ENCODE measurements around the gene CPED1. TPM values are rescaled to one million over a fixed set of nuclear protein-coding genes. Genes with fewer than 3 reads are reported as not detected.
"Not testable (repeated sequence)": the region's sequence is repeated elsewhere in the genome, so short reads cannot be mapped to it uniquely, and the experiment has no call there.

CPED1 gene
- total RNA-seq, 1 donor from 2014 or later, result 58.6 TPM

- no peak for DNase-seq (ENCODE audit: low spot score)
These were observed 6.5 kb upstream of the CPED1 start for GRCh38 chr7:120981888-120982615.

DNA sequence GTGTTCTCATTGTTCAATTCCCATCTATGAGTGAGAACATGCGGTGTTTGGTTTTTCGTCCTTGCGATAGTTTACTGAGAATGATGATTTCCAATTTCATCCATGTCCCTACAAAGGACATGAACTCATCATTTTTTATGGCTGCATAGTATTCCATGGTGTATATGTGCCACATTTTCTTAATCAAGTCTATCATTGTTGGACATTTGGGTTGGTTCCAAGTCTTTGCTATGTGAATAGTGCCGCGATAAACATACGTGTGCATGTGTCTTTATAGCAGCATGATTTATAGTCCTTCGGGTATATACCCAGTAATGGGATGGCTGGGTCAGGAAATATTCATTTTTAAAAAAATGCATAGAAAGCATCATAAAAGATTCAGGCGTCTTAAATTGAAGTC is 4.9 kb upstream of the CPED1 start:
- DNase-seq (ENCODE audit: low spot score), result not testable (repeated sequence)

GRCh38 chr7:120984406-120984805 is 4.1 kb upstream of the CPED1 start:
- DNase-seq (ENCODE audit: low spot score), result no peak

DNA sequence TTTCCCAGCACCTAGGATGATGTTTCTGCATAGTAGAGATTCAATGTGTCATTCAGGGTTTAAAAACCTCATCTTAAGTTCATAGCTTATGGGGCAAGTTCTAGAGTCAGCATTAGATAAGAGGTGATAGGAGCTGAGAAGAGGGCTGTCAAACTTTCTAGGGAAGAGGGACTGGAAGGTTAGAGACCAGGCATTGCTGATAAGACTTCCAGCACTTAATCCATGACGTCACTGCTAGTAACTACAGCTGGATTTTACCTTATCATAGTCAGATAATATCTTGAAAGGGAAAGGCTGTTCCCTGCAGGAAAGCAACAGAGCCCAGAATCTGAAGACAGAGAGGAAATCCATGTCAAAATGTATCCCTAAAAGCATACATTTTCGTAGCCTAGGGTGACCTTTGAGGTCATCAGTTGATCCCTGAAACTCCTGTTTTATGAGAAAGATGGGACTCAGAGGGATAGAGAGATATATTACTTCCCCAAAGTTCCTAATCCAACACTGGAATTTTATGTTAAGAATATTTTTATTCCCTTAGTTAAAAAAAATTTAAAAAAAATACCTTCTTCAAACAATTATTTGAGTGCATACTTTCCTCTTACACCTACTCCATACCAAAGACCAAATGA is 3.3 kb upstream of the CPED1 start:
- no peak for DNase-seq (ENCODE audit: low spot score)

DNA sequence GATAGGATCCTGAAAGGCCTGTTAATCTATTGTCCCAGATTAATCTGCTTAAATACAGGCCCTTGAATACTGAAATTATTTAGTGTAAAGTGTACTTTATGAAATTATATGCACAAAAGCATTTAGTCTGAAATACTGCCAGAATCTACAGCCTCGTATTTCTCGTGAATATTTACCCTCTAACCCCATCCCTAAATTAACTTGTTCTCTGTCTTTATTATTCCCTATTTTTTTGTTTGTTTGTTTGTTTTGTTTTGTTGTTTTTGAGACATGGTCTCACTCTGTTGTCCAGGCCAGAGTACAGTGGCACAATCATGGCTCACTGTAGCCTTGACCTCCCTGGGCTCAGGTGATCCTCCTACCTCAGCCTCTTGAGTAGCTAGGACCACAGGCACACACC is 2.7 kb upstream of the CPED1 start:
- no peak for DNase-seq (ENCODE audit: low spot score)

DNA sequence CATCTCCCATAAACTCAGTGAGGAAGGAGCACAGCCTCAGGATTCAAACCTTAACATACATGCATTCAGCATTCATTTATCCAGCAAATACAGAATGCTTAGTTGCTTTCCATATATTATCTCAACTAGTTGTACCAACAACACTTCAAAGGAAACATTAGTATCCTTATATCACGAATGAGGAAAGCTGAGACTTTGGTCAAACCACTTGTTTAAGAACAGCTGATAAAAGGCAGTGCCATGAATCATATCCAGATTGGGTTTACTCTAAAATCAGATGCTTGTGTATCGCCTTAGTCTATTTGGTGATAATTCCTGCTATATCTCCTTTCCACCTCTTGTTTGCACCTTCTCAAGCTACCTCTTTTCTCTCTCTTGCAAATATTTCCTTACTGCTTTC is 1.9 kb upstream of the CPED1 start:
- DNase-seq (ENCODE audit: low spot score), result no peak

GRCh38 chr7:120987280-120987679 is 1.2 kb upstream of the CPED1 start:
- DNase-seq (ENCODE audit: low spot score), result no peak

- peak; percentile 91 for DNase-seq (ENCODE audit: low spot score)
These were observed 574 bp upstream of the CPED1 start for GRCh38 chr7:120987683-120988590.

DNA sequence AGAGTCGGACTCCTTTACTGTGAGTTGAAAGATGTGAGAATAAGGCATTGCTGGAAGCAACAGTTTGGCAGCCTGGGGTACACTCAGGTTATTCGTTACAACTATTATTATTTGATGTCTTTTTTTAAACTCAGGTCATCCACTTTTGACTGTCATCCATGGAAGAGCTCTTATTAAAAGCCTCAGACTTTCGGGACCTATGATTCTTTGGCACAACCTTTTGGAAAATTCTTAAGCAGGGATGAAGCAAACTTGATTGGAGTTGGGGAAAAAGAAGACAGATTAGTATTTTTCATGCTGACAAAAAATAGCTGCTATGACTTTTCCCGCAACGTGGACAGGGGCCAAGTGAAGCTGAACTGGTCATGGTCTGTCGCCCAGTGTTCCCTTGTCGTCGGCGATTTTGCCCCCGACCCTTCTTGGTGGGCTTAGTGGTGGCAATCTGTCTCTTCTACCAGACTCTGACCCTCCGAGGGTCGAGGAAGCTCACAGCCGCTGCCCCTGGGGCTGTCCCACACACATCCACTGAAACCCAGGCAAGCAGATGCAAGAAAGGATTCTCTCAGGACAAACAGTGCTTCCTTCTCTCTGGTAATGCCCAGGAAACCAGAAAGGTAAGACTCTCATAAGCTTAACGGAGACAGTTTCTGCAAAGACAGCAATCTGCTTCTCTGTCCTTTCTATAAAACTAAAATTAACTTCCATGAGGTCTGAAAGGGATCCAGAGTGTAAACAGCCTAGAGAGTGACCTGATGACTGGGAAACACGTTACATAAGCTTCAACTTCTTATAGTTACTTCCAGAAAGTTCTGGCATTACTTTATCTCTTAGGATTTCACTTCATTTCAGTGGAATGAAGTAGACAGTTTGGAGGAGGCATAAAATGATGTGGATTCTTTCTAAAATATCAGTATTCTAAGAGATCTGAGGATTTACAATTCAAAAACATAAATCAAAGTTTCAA is 1.0 kb downstream of the CPED1 start:
- DNase-seq (ENCODE audit: low spot score), result no peak

- no peak for DNase-seq (ENCODE audit: low spot score)
These were observed 2.1 kb downstream of the CPED1 start for GRCh38 chr7:120990468-120991118.

DNA sequence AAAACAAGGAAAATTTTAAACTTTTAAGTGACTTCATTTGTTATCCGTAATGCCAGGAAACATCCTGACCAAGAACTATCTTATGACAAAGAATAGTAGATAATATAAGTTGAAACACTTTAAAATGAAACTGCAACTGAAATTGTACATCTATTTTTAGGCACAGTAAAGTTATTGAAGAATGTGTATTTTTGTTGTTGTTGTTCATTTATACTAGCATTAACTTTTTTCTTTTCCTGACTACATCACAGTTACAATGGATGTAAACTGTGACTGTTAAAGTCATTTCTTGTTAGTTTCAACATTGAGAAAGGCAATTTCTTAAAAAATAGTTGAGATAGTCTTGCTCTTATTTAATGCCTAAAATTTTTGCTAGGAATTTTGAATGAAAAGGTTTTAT is 2.6 kb downstream of the CPED1 start:
- no peak for DNase-seq (ENCODE audit: low spot score)

DNA sequence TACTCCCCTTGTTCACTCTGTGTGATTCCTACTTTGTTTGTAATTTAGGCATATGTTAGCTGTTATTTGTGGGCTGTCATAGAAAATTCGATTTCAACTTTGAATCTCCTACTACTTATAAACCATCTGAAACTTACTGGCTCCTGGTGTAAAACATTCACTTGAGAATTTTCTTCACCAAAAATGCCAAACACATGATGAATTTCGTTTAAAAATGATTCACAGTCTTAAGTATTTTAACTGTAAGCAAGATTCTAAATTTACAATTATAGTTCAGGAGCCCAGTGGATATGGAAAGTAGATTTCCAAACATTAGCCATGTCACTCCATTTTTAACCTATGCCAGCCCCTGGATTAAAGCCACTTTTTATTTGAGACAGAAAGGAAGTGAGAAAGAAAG is 3.1 kb downstream of the CPED1 start:
- DNase-seq (ENCODE audit: low spot score), result no peak

- no peak for DNase-seq (ENCODE audit: low spot score)
These were observed 3.9 kb downstream of the CPED1 start for GRCh38 chr7:120992272-120992964.

- no peak for DNase-seq (ENCODE audit: low spot score)
These were observed 4.5 kb downstream of the CPED1 start for GRCh38 chr7:120992965-120993494.

DNA sequence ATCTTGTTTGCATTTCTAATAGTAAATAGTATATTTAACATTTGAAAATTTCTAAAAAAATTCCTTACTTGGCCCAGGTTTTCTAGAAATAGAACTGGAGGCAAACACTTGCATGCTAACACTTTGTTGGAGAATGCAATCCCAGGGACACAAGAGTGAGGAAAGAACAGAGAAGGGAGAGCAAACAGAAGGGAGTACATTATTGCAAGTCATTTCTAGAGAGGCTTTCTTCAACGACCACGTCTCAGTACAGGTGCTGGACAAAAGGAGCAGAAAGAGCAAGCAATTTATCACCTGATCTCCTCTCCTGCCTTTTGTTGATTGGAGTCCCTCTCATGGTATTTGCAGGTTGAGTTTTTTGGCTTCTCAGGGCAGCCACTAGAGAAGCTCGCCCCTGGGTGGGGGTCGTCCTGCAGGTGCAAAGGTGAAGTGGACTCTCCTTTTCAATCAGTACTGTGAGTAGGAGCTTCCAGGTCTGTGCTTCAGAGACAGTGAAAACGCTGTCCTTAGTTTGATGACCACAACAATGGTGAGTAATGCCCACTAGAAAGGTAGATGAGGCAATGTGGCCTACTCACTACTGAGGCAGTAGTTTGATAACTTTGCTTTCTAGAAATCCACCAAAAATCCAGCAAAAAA is 5.2 kb downstream of the CPED1 start:
- no peak for DNase-seq (ENCODE audit: low spot score)

DNA sequence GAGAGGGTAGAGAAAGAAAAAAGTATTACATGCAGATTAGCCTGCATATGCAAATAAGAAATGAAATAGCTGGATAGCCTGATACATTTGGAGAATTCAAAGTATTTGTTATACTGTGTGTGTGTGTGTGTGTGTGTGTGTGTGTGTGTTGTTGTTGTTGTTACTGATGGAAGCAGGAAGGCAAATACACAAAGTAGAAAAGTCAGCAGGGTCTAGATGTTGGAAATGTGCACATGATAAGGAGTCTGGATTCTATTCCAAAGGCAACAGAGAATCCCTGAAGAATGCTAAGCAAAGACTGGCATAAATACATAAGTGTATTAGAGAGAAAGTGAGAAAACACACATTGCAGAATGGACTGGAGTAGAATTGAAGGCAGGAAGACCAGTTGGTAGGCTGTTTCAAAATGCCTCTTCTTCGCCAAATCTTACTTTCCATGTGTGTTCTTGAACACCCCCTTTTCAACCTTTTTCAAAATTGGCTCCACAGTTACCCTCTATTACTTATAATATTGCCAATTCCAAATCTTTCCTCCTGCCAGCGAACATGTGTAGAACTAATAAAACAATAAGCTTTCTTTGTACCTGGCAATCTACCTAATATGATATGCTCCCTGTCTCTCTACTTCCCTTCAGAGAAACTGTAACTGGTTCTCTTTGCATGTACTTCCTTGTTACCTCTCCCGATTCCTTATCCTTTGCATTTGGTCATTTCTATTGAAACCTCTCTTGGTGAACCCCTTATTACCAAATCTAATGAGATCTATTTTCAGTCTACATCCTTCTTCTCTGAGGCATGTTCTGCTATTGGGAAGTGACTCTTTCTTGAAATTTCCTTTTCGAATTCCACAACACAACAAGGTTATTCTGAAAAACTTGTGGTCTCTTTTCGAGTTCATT is 6.2 kb downstream of the CPED1 start:
- DNase-seq (ENCODE audit: low spot score), result no peak

DNA sequence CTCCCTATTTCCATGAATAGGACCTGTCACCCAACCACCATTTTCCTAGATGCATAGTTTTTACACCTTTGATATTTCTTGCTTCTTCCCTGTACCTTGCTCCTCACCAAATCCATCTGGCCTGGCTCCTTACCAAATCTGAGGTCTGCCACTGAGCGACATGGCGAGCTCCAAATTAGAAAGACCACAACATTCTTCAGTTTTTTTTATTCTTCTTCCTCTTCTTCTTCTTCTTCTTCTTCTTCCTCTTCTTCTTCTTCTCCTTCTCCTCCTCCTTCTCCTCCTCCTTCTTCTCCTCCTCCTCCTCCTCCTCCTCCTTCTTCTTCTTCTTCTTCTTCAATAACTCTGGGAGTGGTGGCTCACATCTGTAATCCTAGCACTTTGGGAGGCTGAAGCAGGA is 7.1 kb downstream of the CPED1 start:
- DNase-seq (ENCODE audit: low spot score), result no peak

- peak; percentile 90 for DNase-seq (ENCODE audit: low spot score)
These were observed 7.9 kb downstream of the CPED1 start for GRCh38 chr7:120996333-120996987.

Measured in mucosa of gallbladder (tissue), 1 donor.